MM.1S (cell line): Measurements from ENCODE around the gene ZNF580.

ENCODE experiments used
- DNase-seq: peaks from one replicate; pipeline ENCODE4 v3.0.0-alpha.2; 2015
- H2AFZ ChIP-seq: fragments of 300-600 bp; sonication (generic); 2 replicates; pipeline ENCODE4 v1.6.0; 2016; ENCODE audit warnings: antibody characterized with exemption, low read length
- H3F3A ChIP-seq: fragments of 300-600 bp; sonication (generic); 2 replicates; pipeline ENCODE4 v1.6.1; 2016; ENCODE audit warnings: mild to moderate bottlenecking, antibody characterized with exemption, low read length, moderate library complexity, mixed read lengths; ENCODE audit not compliant: insufficient read depth
- H3K27ac ChIP-seq: fragments of 300-600 bp; sonication (generic); 2 replicates; pipeline ENCODE4 v1.5.1; 2016; ENCODE audit warnings: mild to moderate bottlenecking, low read length
- H3K27me3 ChIP-seq: fragments of 300-600 bp; sonication (generic); replicated peaks from 2 replicates; pipeline ENCODE4 v1.6.0; 2016; ENCODE audit warnings: low read length; ENCODE audit not compliant: insufficient read depth
- H3K36me3 ChIP-seq: fragments of 300-600 bp; sonication (generic); replicated peaks from 2 replicates; pipeline ENCODE4 v1.6.1; 2016; ENCODE audit warnings: mild to moderate bottlenecking, low read length, mixed read lengths; ENCODE audit not compliant: insufficient read depth
- H3K4me1 ChIP-seq: fragments of 300-600 bp; sonication (generic); 2 replicates; pipeline ENCODE4 v1.6.1; 2016; ENCODE audit warnings: low read length, mixed read lengths
- H3K4me2 ChIP-seq: fragments of 300-600 bp; sonication (generic); 2 replicates; pipeline ENCODE4 v1.6.0; 2016; ENCODE audit warnings: low read depth, low read length
- H3K4me3 ChIP-seq: fragments of 300-600 bp; sonication (generic); 2 replicates; pipeline ENCODE4 v1.5.1; 2016; ENCODE audit warnings: low read length, mixed read lengths
- H3K79me2 ChIP-seq: fragments of 300-600 bp; sonication (generic); 2 replicates; pipeline ENCODE4 v1.6.1; 2016; ENCODE audit warnings: mixed run types, low read length, mixed read lengths
- H3K9ac ChIP-seq: fragments of 300-600 bp; sonication (generic); 2 replicates; pipeline ENCODE4 v1.6.1; 2016; ENCODE audit warnings: low read length, mixed read lengths
- H3K9me2 ChIP-seq: fragments of 300-600 bp; sonication (generic); replicated peaks from 2 replicates; pipeline ENCODE4 v1.6.1; 2016; ENCODE audit warnings: mild to moderate bottlenecking, low read length, mixed read lengths; ENCODE audit not compliant: insufficient read depth
- H3K9me3 ChIP-seq: fragments of 300-600 bp; sonication (generic); replicated peaks from 2 replicates; pipeline ENCODE4 v1.6.1; 2016; ENCODE audit warnings: mild to moderate bottlenecking, low read length, mixed read lengths; ENCODE audit not compliant: insufficient read depth
- H4K20me1 ChIP-seq: fragments of 300-600 bp; sonication (generic); 2 replicates; pipeline ENCODE4 v1.6.1; 2016; ENCODE audit warnings: mild to moderate bottlenecking, low read length, moderate library complexity, mixed read lengths; ENCODE audit not compliant: insufficient read depth
- EZH2 ChIP-seq: fragments of 300-600 bp; sonication (generic); optimal IDR thresholded peaks from 2 replicates; pipeline ENCODE3; 2017; ENCODE audit warnings: low read depth, mild to moderate bottlenecking, antibody characterized with exemption, low read length, mixed read lengths
- EZH2phosphoT487 ChIP-seq: fragments of 300-600 bp; sonication (generic); IDR thresholded peaks from 2 replicates; pipeline ENCODE4 v1.6.1; 2018; ENCODE audit warnings: antibody characterized with exemption, low read length
- TF ChIP-seq, protein P1 (sequence below): fragments of 300-600 bp; sonication (generic); IDR thresholded peaks from 2 replicates; pipeline ENCODE4 v1.5.1; 2016; ENCODE audit warnings: antibody characterized with exemption, low read length, mixed read lengths

Gene ZNF580

DNA sequence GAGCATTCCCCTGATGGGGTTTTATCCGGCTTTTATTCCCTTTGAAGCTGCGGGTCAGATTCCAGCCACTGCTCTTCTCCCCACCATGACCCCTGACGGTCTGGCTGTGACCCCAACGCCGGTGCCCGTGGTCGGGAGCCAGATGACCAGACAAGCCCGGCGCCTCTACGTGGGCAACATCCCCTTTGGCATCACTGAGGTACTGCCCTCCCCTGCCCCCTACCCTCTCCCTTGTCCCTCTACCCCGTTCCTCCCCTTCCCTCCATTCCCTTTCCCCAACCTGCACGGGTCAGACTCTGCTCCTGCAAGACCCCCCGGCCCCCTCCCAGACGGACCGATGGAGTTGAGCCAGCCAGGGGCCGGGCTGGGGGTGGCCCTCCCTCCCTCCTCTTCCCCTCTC, 20.2 kb downstream of the ZNF580 start:
- Histone ChIP-seq H2AFZ (no peak overlapping the region), H4K20me1 (peaks cover 48% of the 10 kb centered on the region), H3K9me2 (no peaks in the 10 kb centered on the region), H3K27me3 (no peaks in the 10 kb centered on the region), H3K9me3 (no peaks in the 10 kb centered on the region), H3K4me2 (no peak overlapping the region), H3K79me2 (peaks cover 99% of the 10 kb centered on the region), H3K27ac (no peak overlapping the region), H3K4me1 (peaks cover 20% of the 10 kb centered on the region; the same call in 1 of the 2 replicates), H3K9ac (no peak overlapping the region), H3K36me3 (peaks cover 14% of the 10 kb centered on the region), H3K4me3 (no peak overlapping the region), H3F3A (0 out of 2 replicates have a peak, but pooled peaks cover 4% of the 10 kb centered on the region)
- TF ChIP-seq EZH2phosphoT487 (no peak), EZH2 (no peak)
- TF ChIP-seq, protein P1, sequence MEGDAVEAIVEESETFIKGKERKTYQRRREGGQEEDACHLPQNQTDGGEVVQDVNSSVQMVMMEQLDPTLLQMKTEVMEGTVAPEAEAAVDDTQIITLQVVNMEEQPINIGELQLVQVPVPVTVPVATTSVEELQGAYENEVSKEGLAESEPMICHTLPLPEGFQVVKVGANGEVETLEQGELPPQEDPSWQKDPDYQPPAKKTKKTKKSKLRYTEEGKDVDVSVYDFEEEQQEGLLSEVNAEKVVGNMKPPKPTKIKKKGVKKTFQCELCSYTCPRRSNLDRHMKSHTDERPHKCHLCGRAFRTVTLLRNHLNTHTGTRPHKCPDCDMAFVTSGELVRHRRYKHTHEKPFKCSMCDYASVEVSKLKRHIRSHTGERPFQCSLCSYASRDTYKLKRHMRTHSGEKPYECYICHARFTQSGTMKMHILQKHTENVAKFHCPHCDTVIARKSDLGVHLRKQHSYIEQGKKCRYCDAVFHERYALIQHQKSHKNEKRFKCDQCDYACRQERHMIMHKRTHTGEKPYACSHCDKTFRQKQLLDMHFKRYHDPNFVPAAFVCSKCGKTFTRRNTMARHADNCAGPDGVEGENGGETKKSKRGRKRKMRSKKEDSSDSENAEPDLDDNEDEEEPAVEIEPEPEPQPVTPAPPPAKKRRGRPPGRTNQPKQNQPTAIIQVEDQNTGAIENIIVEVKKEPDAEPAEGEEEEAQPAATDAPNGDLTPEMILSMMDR, result no peak
- no peak for DNase-seq

DNA sequence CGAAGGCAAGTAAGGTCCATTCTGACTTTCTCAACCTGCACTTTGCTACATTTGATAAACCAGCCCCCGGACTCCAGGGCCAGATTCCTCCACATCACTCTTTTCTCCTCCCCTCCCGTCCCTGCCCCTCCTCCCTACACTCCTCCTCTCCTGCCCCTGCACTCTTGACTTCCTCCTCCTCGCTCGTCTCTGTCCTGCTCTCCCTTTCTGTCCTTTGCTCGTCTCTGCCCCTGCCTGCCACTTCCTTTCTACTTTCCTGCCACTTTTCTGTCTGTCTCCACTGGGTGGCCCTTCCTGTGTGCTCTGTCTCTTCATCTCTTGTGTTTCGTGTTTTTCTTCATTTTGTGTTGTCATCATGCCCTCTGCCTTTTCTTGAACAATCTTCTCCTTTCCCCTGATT, 21.0 kb downstream of the ZNF580 start:
- Histone ChIP-seq H3K9me2 (no peaks in the 10 kb centered on the region), H3K27ac (no peak overlapping the region), H3K9me3 (no peaks in the 10 kb centered on the region), H3K36me3 (peaks cover 14% of the 10 kb centered on the region), H3F3A (no peaks in the 10 kb centered on the region), H3K79me2 (peaks cover 99% of the 10 kb centered on the region), H2AFZ (no peak overlapping the region), H3K4me1 (peaks cover 12% of the 10 kb centered on the region; the same call in 1 of the 2 replicates), H3K9ac (no peak overlapping the region), H3K27me3 (no peaks in the 10 kb centered on the region), H3K4me2 (no peak overlapping the region), H3K4me3 (no peak overlapping the region), H4K20me1 (peaks cover 44% of the 10 kb centered on the region)
- DNase-seq, result no peak
- TF ChIP-seq EZH2phosphoT487, result no peak
- TF ChIP-seq EZH2, result no peak
- TF ChIP-seq, protein P1, result no peak

DNA sequence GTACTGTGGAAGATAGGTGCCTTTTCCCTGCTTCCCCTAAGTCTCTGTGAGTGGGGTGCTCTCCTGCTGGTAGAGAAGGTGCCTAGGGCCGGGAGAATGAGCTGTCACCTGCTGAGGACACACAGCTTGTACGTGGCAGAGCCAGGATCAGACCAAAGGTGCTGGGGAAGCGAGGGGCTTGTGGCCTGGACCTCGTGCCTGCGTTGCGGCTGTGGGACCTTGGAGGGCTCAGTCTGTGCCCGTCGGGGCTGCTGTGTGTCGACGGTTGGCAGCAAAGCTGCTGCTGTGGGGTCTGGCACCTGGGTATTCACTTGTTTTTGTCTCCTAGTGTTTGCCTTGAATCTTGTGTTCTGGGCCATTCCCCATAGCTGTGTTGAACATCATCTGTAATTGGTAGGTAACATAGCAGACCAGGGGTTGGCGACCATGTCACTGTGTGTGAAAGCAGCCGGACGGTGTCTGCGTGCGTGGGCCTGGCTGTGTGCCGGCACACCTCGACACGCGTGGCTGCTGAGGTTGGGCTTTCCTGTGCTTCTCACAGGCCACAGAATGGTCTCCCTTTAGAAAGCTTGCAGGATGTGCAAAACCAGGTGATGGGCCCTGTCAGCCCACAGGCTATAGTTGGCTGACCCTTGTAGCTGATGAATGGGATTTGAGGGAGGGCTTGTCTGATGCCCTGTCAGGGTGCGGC, 23.2 kb downstream of the ZNF580 start:
- Histone ChIP-seq H3K79me2 (peaks cover 99% of the 10 kb centered on the region), H3K4me1 (no peaks in the 10 kb centered on the region), H3K9me3 (no peaks in the 10 kb centered on the region), H4K20me1 (peaks cover 34% of the 10 kb centered on the region), H3K9me2 (no peaks in the 10 kb centered on the region), H3K4me3 (no peak overlapping the region), H3F3A (no peaks in the 10 kb centered on the region), H3K4me2 (no peak overlapping the region), H2AFZ (no peak overlapping the region), H3K27ac (no peak overlapping the region), H3K9ac (no peak overlapping the region), H3K36me3 (peaks cover 14% of the 10 kb centered on the region), H3K27me3 (no peaks in the 10 kb centered on the region)
- no peak for DNase-seq
- TF ChIP-seq EZH2phosphoT487, result no peak
- TF ChIP-seq, protein P1, result no peak
- TF ChIP-seq EZH2, result no peak
